ENCODE results near the gene TEX101.

TEX101 gene

GRCh38 chr19:43416951-43417623 lies 2.4 kb downstream of the TEX101 start:
- no peak overlapping the region for H3K27ac ChIP-seq
- TF ChIP-seq, protein P1, sequence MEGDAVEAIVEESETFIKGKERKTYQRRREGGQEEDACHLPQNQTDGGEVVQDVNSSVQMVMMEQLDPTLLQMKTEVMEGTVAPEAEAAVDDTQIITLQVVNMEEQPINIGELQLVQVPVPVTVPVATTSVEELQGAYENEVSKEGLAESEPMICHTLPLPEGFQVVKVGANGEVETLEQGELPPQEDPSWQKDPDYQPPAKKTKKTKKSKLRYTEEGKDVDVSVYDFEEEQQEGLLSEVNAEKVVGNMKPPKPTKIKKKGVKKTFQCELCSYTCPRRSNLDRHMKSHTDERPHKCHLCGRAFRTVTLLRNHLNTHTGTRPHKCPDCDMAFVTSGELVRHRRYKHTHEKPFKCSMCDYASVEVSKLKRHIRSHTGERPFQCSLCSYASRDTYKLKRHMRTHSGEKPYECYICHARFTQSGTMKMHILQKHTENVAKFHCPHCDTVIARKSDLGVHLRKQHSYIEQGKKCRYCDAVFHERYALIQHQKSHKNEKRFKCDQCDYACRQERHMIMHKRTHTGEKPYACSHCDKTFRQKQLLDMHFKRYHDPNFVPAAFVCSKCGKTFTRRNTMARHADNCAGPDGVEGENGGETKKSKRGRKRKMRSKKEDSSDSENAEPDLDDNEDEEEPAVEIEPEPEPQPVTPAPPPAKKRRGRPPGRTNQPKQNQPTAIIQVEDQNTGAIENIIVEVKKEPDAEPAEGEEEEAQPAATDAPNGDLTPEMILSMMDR (conservative IDR thresholded peaks at IDR 0.05), result no peak

- H3K27ac ChIP-seq, result no peak overlapping the region
- TF ChIP-seq, protein P1 (conservative IDR thresholded peaks at IDR 0.05), result no peak
Observed at GRCh38 chr19:43420954-43421353, 6.3 kb downstream of the TEX101 start.

- H3K27ac ChIP-seq, result no peak overlapping the region
- TF ChIP-seq, protein P1 (conservative IDR thresholded peaks at IDR 0.05), result no peak
Observed at GRCh38 chr19:43422000-43422688, 7.5 kb downstream of the TEX101 start.

- TF ChIP-seq, protein P1 (conservative IDR thresholded peaks at IDR 0.05), result no peak
- no peak overlapping the region for H3K27ac ChIP-seq
Observed at GRCh38 chr19:43422689-43423066, 8.0 kb downstream of the TEX101 start.

- TF ChIP-seq, protein P1 (conservative IDR thresholded peaks at IDR 0.05), result no peak
- no peak overlapping the region; the same call in 1 of the 2 replicates for H3K27ac ChIP-seq
Observed at GRCh38 chr19:43423779-43424178, 9.1 kb downstream of the TEX101 start.

- peak overlapping the region; percentile 100 for H3K27ac ChIP-seq
- TF ChIP-seq, protein P1 (conservative IDR thresholded peaks at IDR 0.05), result peak; percentile 84
Observed at GRCh38 chr19:43425567-43426392, 11.1 kb downstream of the TEX101 start.

- TF ChIP-seq, protein P1 (conservative IDR thresholded peaks at IDR 0.05), result no peak
Observed at GRCh38 chr19:43429395-43429794, 14.7 kb downstream of the TEX101 start.

More at GRCh38 chr19:43429395-43429794, 14.7 kb downstream of the TEX101 start:
- H3K27ac ChIP-seq, result peak overlapping the region; percentile 100

All from VCaP (cell line).